Measurements from ENCODE around the gene SDF4. TPM values are rescaled to one million over a fixed set of nuclear protein-coding genes. Genes with fewer than 3 reads are reported as not detected.

Gene SDF4
- total RNA-seq, 2 donors from 2014 or later, result 68.4 to 144 TPM

- Mint-ChIP-seq H3K27ac (peak overlapping the region in 1 of 2 donors; percentile 44), H3K36me3 (peaks cover 20 to 28% of the 10 kb centered on the region in 2 donors), H3K9me3 (no peaks in the 10 kb centered on the region)
- no peak for ATAC-seq
- no peak for DNase-seq (ENCODE audit: low spot score in 2 of 2)
Observed at GRCh38 chr1:1225238-1225845, 6.5 kb downstream of the SDF4 start.

- DNase-seq (ENCODE audit: low spot score in 2 of 2) (no peak), ATAC-seq (no peak)
- H3K27ac Mint-ChIP-seq, result no peak overlapping the region
- no peaks in the 10 kb centered on the region for H3K9me3 Mint-ChIP-seq
- H3K36me3 Mint-ChIP-seq, result peaks cover 10 to 17% of the 10 kb centered on the region in 2 donors
Observed at GRCh38 chr1:1223891-1224290, 7.9 kb downstream of the SDF4 start.

GRCh38 chr1:1223321-1223720 is 8.5 kb downstream of the SDF4 start:
- no peak for DNase-seq (ENCODE audit: low spot score in 2 of 2)
- Mint-ChIP-seq H3K36me3 (peaks cover 10 to 17% of the 10 kb centered on the region in 2 donors), H3K9me3 (no peaks in the 10 kb centered on the region), H3K27ac (peak overlapping the region in 1 of 2 donors; percentile 71)
- ATAC-seq, result no peak

DNA sequence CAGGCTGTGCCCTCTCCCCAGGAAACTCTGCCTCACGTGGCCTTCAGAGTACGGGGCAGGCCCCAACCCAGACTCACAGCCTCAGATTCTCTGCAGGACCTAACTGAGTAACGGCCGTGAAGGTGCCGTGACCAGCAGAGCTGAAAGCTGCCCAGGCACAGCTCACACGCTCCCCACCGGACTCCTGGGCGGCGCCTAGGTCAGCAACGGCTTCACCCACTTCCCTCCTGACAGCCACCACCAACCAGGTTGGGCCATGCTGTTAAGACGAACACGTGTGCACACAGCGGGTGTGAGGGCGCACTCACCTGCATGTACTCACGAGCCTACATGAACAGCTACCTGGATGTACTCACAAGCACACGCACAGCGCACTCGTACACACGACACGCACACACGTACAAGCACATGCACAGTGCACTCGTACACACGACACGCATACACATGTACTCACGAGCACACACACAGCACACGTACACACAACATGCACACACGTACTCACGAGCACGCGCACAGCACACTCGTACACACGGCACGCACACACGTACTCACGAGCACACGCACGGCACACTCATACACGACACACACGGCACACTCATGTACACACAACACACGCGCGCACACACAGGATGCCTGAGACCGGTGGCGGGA is 9.1 kb downstream of the SDF4 start:
- H3K36me3 Mint-ChIP-seq, result peaks cover 10 to 17% of the 10 kb centered on the region in 2 donors
- no peak for DNase-seq (ENCODE audit: low spot score in 2 of 2)
- H3K9me3 Mint-ChIP-seq, result no peaks in the 10 kb centered on the region
- peak overlapping the region in 1 of 2 donors; percentile 71 for H3K27ac Mint-ChIP-seq
- no peak for ATAC-seq

GRCh38 chr1:1221887-1222574 is 9.8 kb downstream of the SDF4 start:
- H3K27ac Mint-ChIP-seq, result peak overlapping the region in 1 of 2 donors; percentile 44
- peaks cover 10 to 18% of the 10 kb centered on the region in 2 donors for H3K36me3 Mint-ChIP-seq

DNA sequence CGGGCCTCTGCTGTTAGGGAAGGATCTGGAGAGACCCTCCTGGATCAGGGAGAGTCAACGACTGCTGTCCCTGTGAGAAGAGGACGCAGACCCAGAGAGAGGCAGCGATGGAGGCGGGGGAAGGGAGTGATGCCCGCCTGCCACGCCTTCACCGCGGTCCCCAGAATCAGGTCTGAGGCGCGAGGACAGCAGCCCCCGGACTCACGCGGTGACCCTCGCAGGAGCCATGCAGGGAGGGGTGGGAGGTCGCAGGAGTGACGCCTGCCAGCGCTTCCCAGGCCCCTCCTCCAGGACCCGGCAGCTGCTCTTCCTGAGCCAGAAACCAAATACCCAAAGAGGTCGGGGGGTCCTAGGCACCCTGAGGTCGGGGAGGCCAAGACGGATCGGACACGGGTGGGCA is 11.6 kb downstream of the SDF4 start:
- no peak for DNase-seq (ENCODE audit: low spot score in 2 of 2)
- ATAC-seq, result no peak
- peak overlapping the region in 1 of 2 donors; percentile 83 for H3K27ac Mint-ChIP-seq

More at GRCh38 chr1:1221887-1222574, 9.8 kb downstream of the SDF4 start:
- no peaks in the 10 kb centered on the region for H3K9me3 Mint-ChIP-seq
- DNase-seq (ENCODE audit: low spot score in 2 of 2) (no peak), ATAC-seq (no peak)

DNA sequence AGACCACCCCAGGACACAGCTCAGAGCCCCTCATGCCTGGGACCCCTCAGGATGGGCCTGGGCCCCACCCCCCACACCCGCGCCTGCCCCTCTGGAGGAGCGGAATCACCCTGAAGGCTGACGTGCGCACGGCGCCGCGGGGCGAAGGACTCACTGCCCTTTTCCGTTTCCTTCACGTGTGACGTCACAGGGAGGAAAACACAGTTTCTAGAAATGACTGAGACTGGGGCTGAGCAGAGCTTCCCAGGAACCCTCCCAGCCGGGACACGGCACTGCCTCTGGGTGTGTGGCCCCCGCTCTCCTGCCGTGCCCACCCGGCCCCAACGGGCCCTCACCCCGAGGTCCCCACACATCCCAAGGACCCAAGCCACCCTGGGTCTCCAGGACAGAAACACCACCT is 12.5 kb downstream of the SDF4 start:
- ATAC-seq, result peak in 1 of 2 donors; percentile 17

More for the DNA sequence above, 11.6 kb downstream of the SDF4 start:
- no peaks in the 10 kb centered on the region for H3K9me3 Mint-ChIP-seq
- peaks cover 10 to 17% of the 10 kb centered on the region in 2 donors for H3K36me3 Mint-ChIP-seq

GRCh38 chr1:1218524-1219200 is 13.1 kb downstream of the SDF4 start:
- peaks cover 10 to 17% of the 10 kb centered on the region in 2 donors for H3K36me3 Mint-ChIP-seq
- H3K27ac Mint-ChIP-seq, result peak overlapping the region; percentile 65 to 83
- ATAC-seq (no peak), DNase-seq (ENCODE audit: low spot score in 2 of 2) (no peak)
- no peaks in the 10 kb centered on the region for H3K9me3 Mint-ChIP-seq

More for the DNA sequence above, 12.5 kb downstream of the SDF4 start:
- H3K36me3 Mint-ChIP-seq, result peaks cover 10 to 17% of the 10 kb centered on the region in 2 donors
- peak overlapping the region; percentile 68 to 83 for H3K27ac Mint-ChIP-seq
- DNase-seq (ENCODE audit: low spot score in 2 of 2), result no peak
- no peaks in the 10 kb centered on the region for H3K9me3 Mint-ChIP-seq

GRCh38 chr1:1217621-1218523 is 13.9 kb downstream of the SDF4 start:
- DNase-seq (ENCODE audit: low spot score in 2 of 2), result no peak
- peak in 1 of 2 donors; percentile 15 for ATAC-seq
- H3K27ac Mint-ChIP-seq, result peak overlapping the region; percentile 65 to 83
- H3K9me3 Mint-ChIP-seq, result no peaks in the 10 kb centered on the region
- H3K36me3 Mint-ChIP-seq, result peaks cover 4 to 12% of the 10 kb centered on the region in 2 donors

- peaks cover 0 to 8% of the 10 kb centered on the region in 2 donors for H3K36me3 Mint-ChIP-seq
- H3K9me3 Mint-ChIP-seq, result no peaks in the 10 kb centered on the region
- ATAC-seq (no peak), DNase-seq (ENCODE audit: low spot score in 2 of 2) (no peak)
- peak overlapping the region; percentile 83 to 91 for H3K27ac Mint-ChIP-seq
Observed at GRCh38 chr1:1216770-1217620, 14.8 kb downstream of the SDF4 start.

DNA sequence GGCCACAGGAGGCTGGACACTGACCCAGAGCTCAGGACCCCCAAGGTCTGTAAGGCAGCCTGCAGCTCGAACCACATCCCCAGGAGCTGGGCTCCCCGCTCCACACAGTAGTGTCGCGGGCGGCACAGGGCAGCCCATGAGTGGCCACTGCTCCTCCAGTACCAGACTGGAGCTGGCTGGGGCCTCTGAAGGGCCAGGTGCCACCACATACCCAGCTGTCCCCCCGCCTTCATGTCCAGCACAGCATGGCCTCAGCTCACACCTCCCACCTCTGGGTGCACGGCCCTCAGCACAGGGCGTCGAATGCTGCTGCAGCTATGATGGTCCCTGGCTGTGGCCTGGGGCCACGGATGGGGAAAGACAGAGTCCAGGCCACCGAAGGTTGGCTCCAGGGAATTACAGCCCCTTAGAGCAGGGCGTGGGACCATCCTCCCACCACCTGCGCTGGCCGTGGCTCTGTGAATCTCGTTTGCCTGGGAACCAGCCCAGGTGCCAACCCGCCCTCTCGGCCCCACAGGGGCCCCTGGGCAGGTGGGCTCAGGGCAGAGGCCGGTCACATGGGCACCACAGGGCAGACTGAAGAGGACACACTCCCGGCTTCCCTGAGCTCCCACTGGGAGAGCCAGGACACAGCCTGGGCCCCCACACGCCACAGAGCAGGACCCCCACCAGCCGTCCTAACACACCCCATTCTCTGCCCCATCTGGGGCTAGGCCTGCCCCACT is 15.8 kb downstream of the SDF4 start:
- no peak for ATAC-seq
- DNase-seq (ENCODE audit: low spot score in 2 of 2), result no peak
- Mint-ChIP-seq H3K9me3 (no peaks in the 10 kb centered on the region), H3K27ac (peak overlapping the region; percentile 74 to 91), H3K36me3 (peaks cover 0 to 8% of the 10 kb centered on the region in 2 donors)

DNA sequence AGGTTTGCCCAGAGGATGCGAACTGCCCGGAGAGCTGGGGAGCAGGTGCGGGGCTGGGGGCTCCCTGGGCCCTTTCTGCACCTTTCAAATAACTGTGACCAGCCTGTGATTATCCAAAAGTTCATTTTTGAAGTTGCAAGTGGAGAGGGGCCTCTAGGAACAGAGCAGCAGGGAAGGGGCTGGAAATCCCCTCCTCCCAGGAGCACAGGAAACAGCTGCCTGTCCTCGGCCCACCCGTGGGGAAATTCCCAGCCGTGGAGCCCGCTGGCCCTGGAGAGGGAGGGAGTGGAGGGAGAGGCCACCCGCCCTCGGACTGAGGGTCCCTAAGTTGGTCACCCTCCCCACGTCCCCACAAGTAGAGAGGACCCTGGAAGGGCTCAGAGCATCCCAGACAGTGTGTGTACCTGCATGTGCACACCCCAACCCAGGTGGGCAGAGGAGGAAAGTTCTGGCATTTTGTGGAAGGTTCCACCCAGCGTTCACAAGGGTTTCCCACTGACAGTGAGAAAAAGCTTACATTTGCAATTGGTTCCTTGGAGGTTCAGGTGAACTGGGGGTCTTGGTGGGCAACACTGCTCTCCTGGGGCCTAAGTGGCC is 16.6 kb downstream of the SDF4 start:
- peaks cover 3 to 8% of the 10 kb centered on the region in 2 donors for H3K36me3 Mint-ChIP-seq
- DNase-seq (ENCODE audit: low spot score in 2 of 2) (no peak), ATAC-seq (no peak)
- H3K9me3 Mint-ChIP-seq, result no peaks in the 10 kb centered on the region
- H3K27ac Mint-ChIP-seq, result peak overlapping the region; percentile 65 to 74

DNA sequence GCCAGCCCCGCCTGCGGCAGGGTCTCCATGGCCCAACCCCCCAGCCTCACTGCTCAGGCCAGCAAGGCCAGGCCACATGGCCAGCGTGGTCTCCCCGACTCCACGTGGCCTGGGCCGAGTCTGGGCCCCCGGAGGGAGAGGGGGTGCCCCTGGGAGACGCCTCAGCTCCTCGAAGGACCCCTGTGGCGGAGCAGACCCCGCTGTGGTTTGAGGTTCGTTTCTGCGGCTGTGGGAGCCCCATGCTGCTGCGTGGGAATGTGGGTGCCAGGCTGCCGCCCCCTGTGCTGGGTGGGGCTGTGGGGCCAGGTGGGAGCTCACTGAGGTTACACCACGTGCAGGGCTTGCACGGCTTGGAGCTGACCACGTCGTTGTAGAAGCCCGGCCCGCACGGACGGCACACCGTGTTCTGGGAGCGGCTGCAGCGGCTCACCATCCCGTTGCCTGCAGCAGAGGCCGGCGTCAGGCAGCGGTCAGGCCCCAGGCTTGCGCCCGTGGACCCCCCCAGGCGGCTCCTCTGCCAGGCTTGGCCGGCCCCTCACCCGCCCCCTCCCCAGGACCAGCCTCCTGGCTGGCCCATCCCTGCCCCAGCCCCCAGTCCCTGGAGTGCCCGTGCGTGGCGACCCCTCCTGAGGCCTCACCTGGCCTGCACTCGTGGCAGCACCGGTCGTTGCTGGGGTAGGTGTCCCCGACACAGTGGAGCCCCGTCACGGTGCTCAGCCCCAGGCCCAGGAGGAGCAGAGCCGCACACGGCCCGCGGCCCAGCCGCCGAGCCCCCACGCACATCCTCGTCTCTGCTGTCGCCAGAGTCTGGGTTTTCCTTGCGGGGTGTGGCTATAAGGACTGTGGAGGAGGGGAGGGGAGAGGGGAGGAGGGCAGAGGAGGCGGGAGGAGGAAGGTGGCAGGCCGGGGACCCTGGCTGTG is 18.2 kb downstream of the SDF4 start, which contains the start of gene TNFRSF4:
TSS of gene TNFRSF4 (minus strand) at position 809 of the 921 bp plus-strand sequence. CDS start at position 783, 26 bp downstream.
- no peaks in the 10 kb centered on the region for H3K9me3 Mint-ChIP-seq
- peaks cover 7 to 8% of the 10 kb centered on the region in 2 donors for H3K36me3 Mint-ChIP-seq
- DNase-seq (ENCODE audit: low spot score in 2 of 2), result no peak
- peak; percentile 25 to 28 for ATAC-seq
- peak within 1 kb of the TSS; percentile 65 to 74 for H3K27ac Mint-ChIP-seq
